ENCODE data around the gene UNC45A.

DNA sequence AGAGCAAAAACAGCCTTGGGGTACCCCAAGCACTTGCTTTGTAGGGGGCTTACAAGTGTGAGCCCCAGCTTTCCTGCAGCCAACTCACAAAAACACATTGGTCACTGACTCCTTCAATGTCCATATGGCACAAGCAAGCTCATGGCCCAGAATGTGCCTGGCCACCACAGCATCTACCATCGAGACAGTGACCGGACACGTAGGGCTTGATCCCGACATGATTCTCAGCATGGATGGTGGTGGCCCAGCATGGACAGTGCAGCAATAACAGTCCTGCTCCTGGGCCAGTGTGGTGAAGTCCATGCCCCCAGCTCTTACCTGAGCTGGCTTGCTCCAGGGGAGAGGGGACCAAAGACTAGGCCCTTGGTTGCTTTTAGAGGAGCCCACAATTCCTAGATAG lies 6.0 kb downstream of the UNC45A start:
- TF ChIP-seq, protein P1, sequence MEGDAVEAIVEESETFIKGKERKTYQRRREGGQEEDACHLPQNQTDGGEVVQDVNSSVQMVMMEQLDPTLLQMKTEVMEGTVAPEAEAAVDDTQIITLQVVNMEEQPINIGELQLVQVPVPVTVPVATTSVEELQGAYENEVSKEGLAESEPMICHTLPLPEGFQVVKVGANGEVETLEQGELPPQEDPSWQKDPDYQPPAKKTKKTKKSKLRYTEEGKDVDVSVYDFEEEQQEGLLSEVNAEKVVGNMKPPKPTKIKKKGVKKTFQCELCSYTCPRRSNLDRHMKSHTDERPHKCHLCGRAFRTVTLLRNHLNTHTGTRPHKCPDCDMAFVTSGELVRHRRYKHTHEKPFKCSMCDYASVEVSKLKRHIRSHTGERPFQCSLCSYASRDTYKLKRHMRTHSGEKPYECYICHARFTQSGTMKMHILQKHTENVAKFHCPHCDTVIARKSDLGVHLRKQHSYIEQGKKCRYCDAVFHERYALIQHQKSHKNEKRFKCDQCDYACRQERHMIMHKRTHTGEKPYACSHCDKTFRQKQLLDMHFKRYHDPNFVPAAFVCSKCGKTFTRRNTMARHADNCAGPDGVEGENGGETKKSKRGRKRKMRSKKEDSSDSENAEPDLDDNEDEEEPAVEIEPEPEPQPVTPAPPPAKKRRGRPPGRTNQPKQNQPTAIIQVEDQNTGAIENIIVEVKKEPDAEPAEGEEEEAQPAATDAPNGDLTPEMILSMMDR (IDR thresholded peaks at IDR 0.05; ENCODE audit: low read depth, low read length, missing input control), result no peak
- no peak for TF ChIP-seq JUND (IDR thresholded peaks at IDR 0.05)
- TF ChIP-seq EGR1 (IDR thresholded peaks at IDR 0.05; ENCODE audit: low read depth in 2 of 2), result no peak
- no peak for TF ChIP-seq RAD21 (IDR thresholded peaks at IDR 0.05)
- no peak for TF ChIP-seq TAF1 (conservative IDR thresholded peaks at IDR 0.05)
- TF ChIP-seq, protein P2, sequence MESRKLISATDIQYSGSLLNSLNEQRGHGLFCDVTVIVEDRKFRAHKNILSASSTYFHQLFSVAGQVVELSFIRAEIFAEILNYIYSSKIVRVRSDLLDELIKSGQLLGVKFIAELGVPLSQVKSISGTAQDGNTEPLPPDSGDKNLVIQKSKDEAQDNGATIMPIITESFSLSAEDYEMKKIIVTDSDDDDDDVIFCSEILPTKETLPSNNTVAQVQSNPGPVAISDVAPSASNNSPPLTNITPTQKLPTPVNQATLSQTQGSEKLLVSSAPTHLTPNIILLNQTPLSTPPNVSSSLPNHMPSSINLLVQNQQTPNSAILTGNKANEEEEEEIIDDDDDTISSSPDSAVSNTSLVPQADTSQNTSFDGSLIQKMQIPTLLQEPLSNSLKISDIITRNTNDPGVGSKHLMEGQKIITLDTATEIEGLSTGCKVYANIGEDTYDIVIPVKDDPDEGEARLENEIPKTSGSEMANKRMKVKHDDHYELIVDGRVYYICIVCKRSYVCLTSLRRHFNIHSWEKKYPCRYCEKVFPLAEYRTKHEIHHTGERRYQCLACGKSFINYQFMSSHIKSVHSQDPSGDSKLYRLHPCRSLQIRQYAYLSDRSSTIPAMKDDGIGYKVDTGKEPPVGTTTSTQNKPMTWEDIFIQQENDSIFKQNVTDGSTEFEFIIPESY (IDR thresholded peaks at IDR 0.05), result no peak
- TF ChIP-seq FOXA1 (IDR thresholded peaks at IDR 0.05), result no peak
- no peak for TF ChIP-seq GABPA (IDR thresholded peaks at IDR 0.05 in 1 of 2, conservative IDR thresholded peaks at IDR 0.05 in 1 of 2)
